HG02763 (cell line): Measurements from ENCODE around the gene ZNF423.

ENCODE experiments used
- ATAC-seq: cut with Tn5 transposase; IDR thresholded peaks from one replicate; pipeline ENCODE4 v1.9.1; 2021; ENCODE audit warnings: mild to moderate bottlenecking, moderate library complexity; ENCODE audit not compliant: unreplicated experiment

ZNF423 gene

GRCh38 chr16:49826515-49826914 is 29.4 kb downstream of the ZNF423 start:
- ATAC-seq = no peak

DNA sequence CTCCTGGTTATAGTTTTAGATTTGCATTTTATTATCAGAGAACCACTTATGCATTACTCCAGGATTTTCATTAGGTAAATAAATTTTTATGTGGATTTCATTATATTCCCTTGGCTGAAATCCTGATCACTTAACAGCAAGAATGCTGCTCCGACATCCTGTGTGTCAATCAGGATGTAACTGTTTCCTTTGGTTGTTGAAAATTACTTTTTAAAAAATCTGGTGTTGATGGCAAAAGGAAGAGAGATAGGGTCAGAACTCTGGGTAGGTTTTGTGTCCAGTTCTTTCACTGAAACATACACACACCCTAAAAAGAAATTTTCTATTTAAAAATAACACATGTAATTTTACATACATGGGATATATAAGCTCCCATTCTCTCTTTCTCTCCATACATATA is 30.9 kb downstream of the ZNF423 start:
- no peak for ATAC-seq

DNA sequence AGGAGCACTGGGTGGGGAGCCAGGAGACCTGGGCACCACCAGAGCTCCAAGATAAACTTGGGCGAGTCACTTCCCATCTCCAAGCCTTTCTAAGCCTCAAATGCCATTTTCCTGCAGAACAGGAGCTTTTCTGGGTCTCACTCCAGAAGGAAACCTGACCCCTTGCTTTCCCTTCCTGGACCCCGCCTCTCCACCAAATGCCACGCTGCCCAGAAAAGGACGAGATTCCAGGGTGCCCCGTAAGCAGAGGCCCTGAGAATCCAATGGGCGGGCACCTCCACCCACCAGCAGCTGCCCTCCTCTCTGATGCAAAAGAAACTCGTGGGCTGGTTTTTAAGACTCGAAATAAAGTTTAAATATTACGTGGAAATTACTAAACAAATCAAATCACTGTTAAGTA is 31.3 kb downstream of the ZNF423 start:
- ATAC-seq = no peak

DNA sequence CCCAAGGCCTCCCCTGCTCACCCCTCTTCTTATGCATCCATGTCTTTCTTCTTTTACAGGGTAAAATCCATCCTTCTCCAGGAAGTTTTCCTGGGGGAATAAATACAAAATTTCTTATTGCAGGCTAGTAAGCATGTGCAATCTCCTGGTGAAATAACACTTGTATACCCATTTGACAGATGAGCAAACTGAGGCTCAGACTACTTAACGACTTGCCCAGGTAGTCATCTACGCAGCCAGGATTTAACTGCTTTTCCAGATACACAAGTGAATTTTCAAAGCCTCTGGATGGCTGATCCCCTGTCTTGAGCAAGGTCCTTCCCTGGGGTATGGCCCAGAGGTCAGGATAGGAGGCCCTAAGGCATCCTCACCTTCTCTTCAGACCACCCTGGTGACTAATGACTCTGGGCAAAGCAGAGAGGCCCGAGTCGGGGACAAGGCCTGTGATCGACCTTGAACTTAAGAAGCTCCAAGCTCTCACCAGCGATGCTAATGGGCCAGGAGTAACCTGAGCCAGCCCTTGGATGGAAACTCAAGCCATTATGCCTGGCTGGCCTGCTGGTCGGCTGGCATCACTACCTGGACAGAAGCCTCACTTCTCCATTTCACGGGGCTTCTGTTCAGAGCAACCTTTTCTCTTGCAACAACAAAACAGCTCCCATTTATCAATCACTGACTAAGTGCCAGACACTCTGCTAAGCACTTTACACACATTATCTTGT is 33.1 kb downstream of the ZNF423 start:
- ATAC-seq = no peak

DNA sequence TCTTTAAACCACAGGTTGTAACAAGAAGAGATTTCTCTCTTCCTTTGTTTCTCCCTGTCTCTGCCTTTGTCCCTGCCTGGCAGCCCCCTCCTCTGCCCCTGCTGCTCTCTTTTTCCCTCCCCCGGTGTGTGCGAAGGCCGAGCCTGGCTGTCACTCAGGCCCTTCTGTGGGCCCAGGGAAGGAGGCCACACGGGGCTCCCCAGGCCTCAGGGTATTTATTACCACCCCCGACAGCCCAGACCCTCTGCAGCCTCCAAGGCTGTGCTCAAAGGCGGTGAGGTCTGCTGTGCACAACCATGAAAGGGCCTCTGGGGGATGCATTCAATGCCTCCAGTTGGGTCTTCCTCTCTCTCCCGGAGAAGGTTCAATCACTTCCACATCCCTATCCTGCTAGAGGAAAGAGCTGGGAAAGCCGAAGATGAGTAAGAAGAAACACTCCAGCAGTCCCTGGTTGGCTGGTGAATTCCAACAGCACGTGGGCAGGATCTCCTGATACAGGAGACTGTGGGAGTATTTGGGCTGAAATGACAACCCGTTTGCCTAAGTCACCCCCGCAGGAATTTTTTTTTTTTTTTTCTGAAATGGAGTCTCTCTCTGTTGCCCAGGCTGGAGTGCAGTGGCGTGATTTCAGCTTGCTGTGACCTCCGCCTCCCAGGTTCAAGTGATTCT is 34.2 kb downstream of the ZNF423 start:
- ATAC-seq = no peak

- no peak for ATAC-seq
Measured at GRCh38 chr16:49821156-49821555, 34.8 kb downstream of the ZNF423 start.

DNA sequence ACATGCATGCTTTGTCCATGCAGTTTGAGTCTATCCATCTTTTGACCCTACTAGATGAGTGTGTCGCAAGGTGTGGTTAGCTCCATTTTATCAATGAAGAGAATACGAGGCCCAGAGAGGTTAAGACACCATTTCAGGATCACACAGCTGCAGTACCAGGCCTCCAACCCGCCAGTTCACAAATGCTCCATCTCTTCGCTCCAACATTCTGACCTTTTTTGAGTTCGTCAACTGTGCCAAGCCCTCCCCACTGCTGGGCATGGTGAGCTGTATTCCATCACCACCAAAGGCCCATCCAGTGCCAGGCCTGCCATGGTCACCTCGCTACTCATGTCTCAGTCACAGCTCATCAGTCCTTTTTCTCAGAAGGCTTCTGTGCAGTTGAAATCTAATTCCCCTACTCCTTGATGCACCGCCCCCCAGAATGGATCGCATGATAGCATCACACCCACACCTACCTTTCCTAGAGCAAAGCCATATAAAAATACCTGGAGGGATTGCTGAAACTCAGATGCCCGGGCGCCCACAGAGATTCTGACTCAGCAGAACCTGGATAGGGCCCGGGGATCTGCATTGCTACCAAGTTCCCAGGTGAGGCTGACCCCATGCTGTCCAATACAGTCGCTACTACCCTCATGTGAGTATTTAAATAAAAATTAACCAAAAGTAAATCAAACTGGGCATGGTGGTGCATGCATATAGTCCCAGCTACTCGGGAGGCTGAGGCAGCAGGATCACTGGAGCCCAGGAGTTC is 38.0 kb downstream of the ZNF423 start:
- ATAC-seq = no peak

DNA sequence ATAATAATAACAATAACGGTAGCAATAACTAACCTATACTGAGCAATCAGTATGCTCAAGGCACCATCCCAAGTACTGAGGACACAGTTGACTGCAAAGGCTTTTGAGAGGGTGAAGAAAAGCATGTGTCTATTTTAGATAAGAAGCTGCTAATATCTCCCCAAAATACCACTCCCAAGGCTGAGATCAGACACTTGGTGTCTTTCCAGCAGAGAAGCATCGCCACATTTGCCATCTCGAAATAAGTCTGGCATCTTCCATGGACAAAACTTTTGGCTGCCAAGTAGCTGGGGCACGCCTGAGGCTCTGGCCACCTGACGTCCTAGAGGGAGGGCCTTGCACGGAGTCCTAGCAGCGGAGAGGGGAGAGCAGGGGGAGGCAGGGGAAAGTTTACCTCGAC is 39.0 kb downstream of the ZNF423 start:
- ATAC-seq = no peak

DNA sequence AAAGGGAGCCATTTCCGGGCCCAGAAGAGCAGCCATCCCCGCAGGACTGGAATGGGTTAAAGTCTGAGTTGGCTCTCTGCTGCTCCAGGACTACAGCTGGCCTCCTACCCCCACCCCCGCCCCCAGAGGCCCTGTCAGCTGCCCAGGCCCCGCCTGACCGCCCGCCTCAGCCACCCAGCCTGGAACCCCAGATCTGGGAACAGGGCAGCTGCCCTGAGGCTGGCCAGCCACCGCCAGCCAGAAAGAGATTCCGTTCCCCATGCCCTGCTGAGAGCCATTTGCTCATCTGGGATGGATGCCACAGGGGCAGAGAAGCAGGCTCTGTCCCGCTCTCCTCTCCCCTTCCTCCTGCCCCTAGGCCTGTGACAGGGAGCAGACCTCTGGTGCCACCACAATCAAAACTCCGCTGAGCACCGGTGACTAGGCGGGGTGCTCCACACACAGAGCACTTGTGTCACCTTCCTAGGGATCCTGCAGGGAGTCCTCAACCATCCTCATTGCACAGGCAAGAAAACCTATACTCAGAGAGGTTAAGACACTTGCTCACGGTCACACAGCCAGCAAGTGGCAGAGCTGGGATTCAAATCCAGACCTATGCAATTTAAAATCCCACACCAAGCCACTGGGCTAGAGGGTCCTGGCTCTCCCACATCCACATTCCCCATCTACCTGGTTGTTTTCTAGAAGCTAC is 44.1 kb downstream of the ZNF423 start:
- ATAC-seq = no peak

DNA sequence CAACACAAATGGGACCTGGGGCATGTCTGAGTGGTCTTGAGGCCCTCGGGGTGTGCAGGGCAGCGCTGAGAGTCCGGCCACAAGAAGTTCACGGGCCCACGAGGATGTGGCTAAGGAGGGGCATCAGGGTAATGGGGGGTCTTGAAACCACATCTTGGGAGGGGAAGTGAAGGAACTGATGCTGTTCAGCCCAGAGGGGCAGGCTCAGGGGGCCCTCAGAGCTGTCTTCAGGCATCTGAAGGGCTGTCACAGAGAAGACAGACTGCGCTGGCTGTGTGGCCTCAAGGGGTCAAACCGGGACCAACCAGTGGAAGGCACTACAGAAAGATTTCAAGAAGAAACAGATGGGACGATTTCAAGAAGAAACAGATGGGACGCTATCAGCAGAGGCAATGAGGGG is 45.1 kb downstream of the ZNF423 start:
- no peak for ATAC-seq

- no peak for ATAC-seq
Measured at GRCh38 chr16:49809561-49809960, 46.4 kb downstream of the ZNF423 start.

DNA sequence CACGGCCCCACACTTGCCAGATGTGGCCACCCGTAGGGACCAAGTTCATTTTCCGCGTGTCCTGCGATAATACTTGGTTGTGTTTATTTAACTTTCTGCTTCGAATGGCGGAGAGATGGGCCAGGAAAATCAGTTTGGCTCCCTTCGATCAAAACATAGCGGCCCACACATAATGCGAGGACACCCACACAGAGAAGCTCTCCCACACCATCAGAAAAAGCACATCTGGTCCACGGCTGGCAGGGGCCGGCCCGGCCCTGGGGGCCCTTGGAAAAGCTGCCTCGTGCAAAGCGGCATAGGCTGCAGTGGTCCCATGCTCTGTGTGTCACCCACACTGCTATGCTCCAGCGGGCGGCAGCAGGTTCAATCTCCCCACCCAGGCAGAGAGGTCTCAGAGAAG is 46.9 kb downstream of the ZNF423 start:
- ATAC-seq = no peak

GRCh38 chr16:49806446-49806845 is 49.5 kb downstream of the ZNF423 start:
- no peak for ATAC-seq

DNA sequence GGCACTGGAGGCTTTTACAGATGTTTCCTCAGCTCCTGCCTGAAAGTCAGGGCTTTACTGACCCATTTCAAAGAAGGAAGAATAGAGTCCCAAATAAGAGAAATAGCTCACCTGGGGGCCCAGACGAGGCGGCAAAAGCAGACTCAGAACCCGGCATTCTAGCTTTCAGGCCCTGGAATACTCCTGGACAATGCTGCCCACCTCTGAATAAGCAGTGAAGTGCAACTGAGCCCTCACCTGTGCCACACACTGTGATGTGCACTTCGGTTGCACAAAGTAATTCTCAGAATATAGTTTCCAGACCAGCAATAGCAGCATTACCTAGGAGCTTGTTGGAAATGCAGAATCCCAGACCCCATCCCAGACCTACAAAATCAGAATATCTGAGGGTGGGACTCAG is 54.6 kb downstream of the ZNF423 start:
- no peak for ATAC-seq

GRCh38 chr16:49800876-49801275 is 55.0 kb downstream of the ZNF423 start:
- ATAC-seq = no peak

DNA sequence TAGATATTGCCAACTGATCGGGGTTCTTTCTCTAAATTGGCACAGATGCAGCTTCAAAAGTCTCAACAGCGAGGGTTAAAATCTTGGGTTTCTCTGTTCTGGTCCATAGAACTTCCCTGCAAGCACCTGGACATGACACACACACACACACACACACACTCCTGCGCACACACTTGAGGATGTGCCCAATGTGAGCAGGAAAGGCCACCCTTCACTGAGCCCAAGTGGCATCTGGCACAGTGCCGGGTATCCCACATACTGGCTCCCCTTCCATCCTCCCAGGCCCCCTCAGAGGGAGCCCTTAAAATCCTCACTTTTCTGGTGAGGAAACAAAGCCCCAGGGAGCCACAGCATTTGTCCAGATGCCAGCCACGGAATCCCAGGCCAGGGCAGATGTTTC is 55.5 kb downstream of the ZNF423 start:
- ATAC-seq = no peak

GRCh38 chr16:49799172-49799571 is 56.7 kb downstream of the ZNF423 start:
- ATAC-seq = no peak

DNA sequence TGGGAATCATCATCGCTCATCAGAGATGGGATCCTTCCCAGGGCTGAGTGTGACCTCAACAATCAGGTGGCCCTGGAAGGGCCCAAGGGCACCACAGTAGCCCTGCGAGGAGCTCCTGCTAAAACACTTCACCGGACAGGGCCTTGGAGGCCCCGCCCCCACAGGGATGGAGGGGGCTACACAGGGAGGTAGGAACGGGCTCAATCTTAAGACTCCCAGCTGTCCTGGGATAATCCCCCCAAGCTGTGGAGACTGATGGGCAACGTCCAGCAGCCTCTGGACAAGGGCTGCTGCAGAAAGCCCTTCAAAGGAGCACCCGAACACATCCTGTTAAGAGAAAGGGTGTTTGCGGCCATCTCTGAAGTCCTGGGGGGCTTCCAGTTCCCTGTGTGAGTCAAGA is 60.4 kb downstream of the ZNF423 start:
- no peak for ATAC-seq

DNA sequence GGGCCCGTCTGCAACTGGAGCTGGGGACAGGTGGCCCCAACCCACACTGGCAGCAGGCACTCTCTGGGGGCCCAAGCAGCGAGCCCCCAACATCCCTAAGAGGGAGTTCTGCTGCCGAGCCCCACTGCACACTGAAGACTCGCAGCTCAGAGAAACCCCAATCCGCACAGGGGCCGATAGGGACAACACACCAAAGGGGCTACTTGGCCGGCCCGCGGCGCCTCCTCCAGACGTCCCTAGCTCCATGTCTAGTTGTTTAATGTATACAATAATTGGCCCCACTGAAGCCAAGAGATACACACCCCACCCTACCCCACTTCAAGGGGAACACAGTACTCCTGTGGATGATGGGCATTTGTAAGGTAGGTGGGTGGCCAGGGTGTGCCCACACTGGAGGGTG is 62.7 kb downstream of the ZNF423 start:
- ATAC-seq = no peak

- ATAC-seq = no peak
Measured at GRCh38 chr16:49789616-49790015, 66.3 kb downstream of the ZNF423 start.

GRCh38 chr16:49788986-49789385 is 66.9 kb downstream of the ZNF423 start:
- ATAC-seq = no peak
